RWPE1 (cell line): ENCODE data around the gene COL9A3.

ENCODE experiments used
- CTCF ChIA-PET: fragments of 350-600 bp; sonication (Branson Sonifier 250); formaldehyde crosslinking; extraction: SDS; loops from one replicate; lab custom pipeline; 2021; lab: Yijun Ruan, JAX
- POLR2A ChIA-PET: fragments of 400-600 bp; formaldehyde crosslinking; extraction: SDS; loops from one replicate; lab custom pipeline; 2020; ENCODE audit warnings: antibody characterized with exemption; ENCODE audit not compliant: low non-redundant PET; lab: Yijun Ruan, JAX
- DNase-seq: peaks from one replicate; pipeline ENCODE4 v3.0.0; 2012; ENCODE audit warnings: low spot score
- H3K27ac ChIP-seq: fragments of 450-650 bp; 2 replicates; pipeline ENCODE4 v1.5.1; 2017
- CTCF ChIP-seq: fragments of 450-650 bp; conservative IDR thresholded peaks from 2 replicates; pipeline ENCODE4 v1.5.1; 2017; ENCODE audit warnings: low read depth, mild to moderate bottlenecking

Gene COL9A3

GRCh38 chr20:62770916-62771315 lies 45.9 kb upstream of the COL9A3 start:
- no peak for TF ChIP-seq CTCF
- ChIA-PET POLR2A (interaction anchor here (0.6 kb wide), 2 partner anchors 11 to 60 kb away, joined by 3 to 5 read pairs; no protein-coding TSS in a partner anchor), CTCF (interaction anchor here (0.7 to 1.1 kb wide), 2 partner anchors 31 to 395 kb away, joined by 3 to 6 read pairs; no protein-coding TSS in a partner anchor)
- no peak for DNase-seq
- H3K27ac ChIP-seq = peak overlapping the region; percentile 99

- peak overlapping the region; percentile 99 for H3K27ac ChIP-seq
- TF ChIP-seq CTCF = no peak
- ChIA-PET POLR2A (interaction anchor here (0.6 kb wide), 2 partner anchors 12 to 61 kb away, joined by 3 to 5 read pairs; no protein-coding TSS in a partner anchor), CTCF (interaction anchor here (0.7 to 2.4 kb wide), 3 partner anchors 20 to 396 kb away, joined by 3 to 14 read pairs (median 6); no protein-coding TSS in a partner anchor)
- no peak for DNase-seq
These were observed 45.3 kb upstream of the COL9A3 start for GRCh38 chr20:62771396-62772102.

- TF ChIP-seq CTCF = no peak
These were observed 44.7 kb upstream of the COL9A3 start for GRCh38 chr20:62772103-62772611.

GRCh38 chr20:62772619-62772989 lies 44.2 kb upstream of the COL9A3 start:
- TF ChIP-seq CTCF = no peak
- POLR2A ChIA-PET = no interaction called here
- H3K27ac ChIP-seq = peak overlapping the region; percentile 99
- CTCF ChIA-PET = interaction anchor here (0.7 to 2.4 kb wide), 7 partner anchors 9 to 172 kb away, joined by 3 to 14 read pairs (median 3); no protein-coding TSS in a partner anchor
- DNase-seq = no peak

More at GRCh38 chr20:62772103-62772611, 44.7 kb upstream of the COL9A3 start:
- H3K27ac ChIP-seq = peak overlapping the region; percentile 99
- ChIA-PET POLR2A (no interaction called here), CTCF (interaction anchor here (0.7 to 2.4 kb wide), 2 partner anchors 19 to 65 kb away, joined by 4 to 14 read pairs; no protein-coding TSS in a partner anchor)
- no peak for DNase-seq

GRCh38 chr20:62772990-62773844 lies 43.6 kb upstream of the COL9A3 start:
- ChIA-PET POLR2A (interaction anchor here (0.6 kb wide), 1 partner anchor 19 kb away, joined by 3 read pairs; no protein-coding TSS in a partner anchor), CTCF (interaction anchor here (0.7 to 2.4 kb wide), 6 partner anchors 10 to 171 kb away, joined by 3 to 14 read pairs (median 3); no protein-coding TSS in a partner anchor)
- DNase-seq = peak; percentile 89
- no peak for TF ChIP-seq CTCF
- peak overlapping the region; percentile 99 for H3K27ac ChIP-seq
